Transverse colon (tissue), 4 donors: ENCODE results near the gene CHEK2. TPM values are rescaled to one million over a fixed set of nuclear protein-coding genes. Genes with fewer than 3 reads are reported as not detected.

Experiments used
- DNase-seq: peaks from one replicate; pipeline ENCODE4 v3.0.0-alpha.2; 2019
- H3K27ac ChIP-seq, 4 donors: fragments of 200-600 bp; sonication (generic); 2 replicates each; pipeline ENCODE4 v1.5.1; 2016 to 2018; ENCODE audit warnings: inconsistent platforms in 4 of 4
- H3K27me3 ChIP-seq: fragments of 200-600 bp; sonication (generic); 2 replicates; pipeline ENCODE4 v1.5.1; 2017; ENCODE audit warnings: inconsistent platforms
- H3K36me3 ChIP-seq, 4 donors: fragments of 200-600 bp; sonication (generic); 2 replicates each; pipeline ENCODE4 v1.5.1; 2017 to 2019; ENCODE audit warnings: inconsistent platforms in 4 of 4
- H3K4me1 ChIP-seq, 4 donors: fragments of 200-600 bp; sonication (generic); 2 replicates each; pipeline ENCODE4 v1.5.1; 2017 to 2020; ENCODE audit warnings: inconsistent platforms in 4 of 4
- H3K4me3 ChIP-seq, 4 donors: fragments of 200-600 bp; sonication (generic); 1 replicate in 1 of 4; 2 replicates in 3 of 4; pipeline versions ENCODE4 v1.5.1 to v1.6.1; 2017 to 2019; ENCODE audit warnings: inconsistent platforms in 4 of 4
- H3K9me3 ChIP-seq, 2 donors: fragments of 200-600 bp; sonication (generic); 2 replicates each; pipeline ENCODE4 v1.5.1; 2017 to 2019; ENCODE audit warnings: inconsistent platforms in 2 of 2
- CTCF ChIP-seq, 5 experiments: fragments of 200-600 bp in 3 of 5; fragments of 450-650 bp in 2 of 5; sonication (generic) in 3 of 5; IDR thresholded peaks; 1 replicate in 2 of 5; 2 replicates in 3 of 5; pipeline ENCODE4 v1.5.1; 2016 to 2017; ENCODE audit warnings: antibody characterized with exemption in 5 of 5, inconsistent platforms in 3 of 5, mild to moderate bottlenecking in 2 of 5, moderate library complexity in 1 of 5
- EP300 ChIP-seq: sonication (generic); formaldehyde crosslinking; IDR thresholded peaks from one replicate; pipeline ENCODE4 v1.6.1; 2017; ENCODE audit warnings: antibody characterized with exemption, low read depth
- POLR2A ChIP-seq: fragments of 450-650 bp; IDR thresholded peaks from one replicate; pipeline ENCODE4 v1.6.1; 2016; ENCODE audit warnings: antibody characterized with exemption, mild to moderate bottlenecking, moderate library complexity
- POLR2AphosphoS5 ChIP-seq, 3 donors: sonication (generic); formaldehyde crosslinking; IDR thresholded peaks; one replicate each; pipeline ENCODE4 v1.6.1; 2016; ENCODE audit warnings: antibody characterized with exemption in 3 of 3
- WGBS, 2 donors: methylation state at CpG; one replicate each; pipeline ENCODE4 v1.1.5; 2018; ENCODE audit warnings: low coverage in 1 of 2; 5-methylcytosine and 5-hydroxymethylcytosine counted together
- in situ Hi-C, 4 donors: fragments of 200-750 bp; cut with MboI; loops; one replicate each; pipeline versions ENCODE4 v1.15.0 to v1.15.1; 2017; ENCODE audit warnings: low sequenced_read_pairs in 3 of 4, low pct_ligation_motif_present in 1 of 4, low pct_unique_long_range_greater_than_20kb in 1 of 4
- intact Hi-C: fragments of 100-400 bp; cut with DNase I; formaldehyde crosslinking; loops from one replicate; pipeline ENCODE4 v1.15.1; 2023; ENCODE audit warnings: low total_unique reads
- total RNA-seq, 4 donors: library from RNA; depleted of rRNA; stranded (reverse); fragments of >200 nt; gene quantifications; one replicate each; pipeline ENCODE4 v1.1.0, GENCODE V29; 2016

The CHEK2 gene
- total RNA-seq, 4 donors from 2014 or later: 6.6 to 12.1 (median 10.8) TPM; not detected in 1

- in situ Hi-C loops (no loop called here), intact Hi-C loops (no loop called here)
- H3K4me3 ChIP-seq: peak within 1 kb of the TSS; percentile 91 to 97 (median 94)
- WGBS, 2 donors: 1% methylated on average over 64 of the region's 92 CpGs; no CpG with 5 or more reads in 1 of the 2 donors
- TF ChIP-seq POLR2A: peak; percentile 69
- TF ChIP-seq EP300: no peak
- TF ChIP-seq CTCF (IDR thresholded peaks at IDR 0.05): peak in 3 of 5 experiments; percentile 14 to 26 (median 24)
- TF ChIP-seq POLR2AphosphoS5 (IDR thresholded peaks at IDR 0.05): peak; percentile 87 to 91 (median 90)
- peaks cover 0 to 3% (median 0%) of the 10 kb centered on the region in 4 donors for H3K36me3 ChIP-seq
- H3K27ac ChIP-seq: peak within 1 kb of the TSS; percentile 99 to 100 (median 99)
- DNase-seq: peak; percentile 96
- peaks cover 12 to 32% (median 15%) of the 10 kb centered on the region in 4 donors for H3K4me1 ChIP-seq
- no peaks in the 10 kb centered on the region for H3K27me3 ChIP-seq
- no peaks in the 10 kb centered on the region for H3K9me3 ChIP-seq
These were observed 31.2 kb upstream of the CHEK2 start, which contains the start of gene CCDC117 for GRCh38 chr22:28772633-28773460. Gene CCDC117, plus strand, starts transcription at chr22:28772695. Its CDS starts 155 bp downstream, at chr22:28772850.

DNA sequence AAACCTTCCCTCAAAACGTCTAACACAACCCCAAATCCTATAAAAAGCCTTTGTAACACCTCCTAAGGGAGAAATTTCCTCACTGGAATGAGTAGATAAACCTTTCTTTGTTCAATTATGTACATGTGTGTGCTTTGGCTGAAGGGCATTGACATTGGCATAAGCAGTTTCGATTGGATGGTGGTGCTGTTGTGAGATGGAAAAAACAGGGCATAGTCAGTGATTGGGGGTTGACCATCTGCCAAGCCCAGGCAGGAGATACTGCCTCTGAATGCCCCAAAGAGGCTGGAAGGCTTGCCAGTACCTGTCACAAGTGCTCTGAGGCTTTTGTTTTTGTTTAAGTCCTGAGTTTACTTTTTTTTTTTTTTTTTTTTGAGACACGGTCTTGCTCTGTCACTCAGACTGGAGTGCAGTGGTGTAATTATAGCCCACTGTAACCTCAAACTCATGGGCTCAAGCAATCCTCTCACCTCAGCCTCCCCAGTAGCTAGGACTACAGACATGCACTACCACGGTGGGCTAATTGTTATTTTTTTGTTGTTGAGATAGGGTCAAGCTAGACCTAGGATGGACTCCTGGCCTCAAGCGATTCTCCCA lies 29.7 kb upstream of the CHEK2 start:
- Histone ChIP-seq H3K27ac (no peak overlapping the region), H3K4me1 (peaks cover 12 to 26% (median 14%) of the 10 kb centered on the region in 4 donors), H3K4me3 (no peak overlapping the region), H3K9me3 (no peaks in the 10 kb centered on the region), H3K27me3 (no peaks in the 10 kb centered on the region), H3K36me3 (no peaks in the 10 kb centered on the region)
- in situ Hi-C loops (no loop called here), intact Hi-C loops (no loop called here)
- no peak for DNase-seq
- TF ChIP-seq CTCF (IDR thresholded peaks at IDR 0.05) (no peak), POLR2A (no peak), EP300 (no peak), POLR2AphosphoS5 (IDR thresholded peaks at IDR 0.05) (no peak)
- whole genome bisulfite sequencing, 2 donors: 67 to 75% methylated on average over 1 to 5 of the region's 5 CpGs

- TF ChIP-seq POLR2AphosphoS5 (IDR thresholded peaks at IDR 0.05): no peak
- TF ChIP-seq EP300: no peak
- no peak for TF ChIP-seq POLR2A
- TF ChIP-seq CTCF (IDR thresholded peaks at IDR 0.05): no peak
- peaks cover 3 to 14% (median 8%) of the 10 kb centered on the region in 4 donors for H3K4me1 ChIP-seq
- H3K9me3 ChIP-seq: no peaks in the 10 kb centered on the region
- no peaks in the 10 kb centered on the region for H3K27me3 ChIP-seq
- H3K36me3 ChIP-seq: no peaks in the 10 kb centered on the region
- intact Hi-C loops (no loop called here), in situ Hi-C loops (no loop called here)
- H3K4me3 ChIP-seq: no peak overlapping the region
- 81 to 93% methylated on average over 4 to 14 of the region's 14 CpGs for WGBS, 2 donors
- no peak for DNase-seq
- H3K27ac ChIP-seq: no peak overlapping the region
These were observed 27.9 kb upstream of the CHEK2 start for GRCh38 chr22:28769394-28770085.
